DMS79 (cell line): Measurements from ENCODE around the gene BTBD6.
"Not testable (repeated sequence)": the region's sequence is repeated elsewhere in the genome, so short reads cannot be mapped to it uniquely, and the experiment has no call there.

Source experiments
- DNase-seq: peaks from one replicate; lab custom pipeline; 2025; lab: John Stamatoyannopoulos, UW

BTBD6 gene

DNA sequence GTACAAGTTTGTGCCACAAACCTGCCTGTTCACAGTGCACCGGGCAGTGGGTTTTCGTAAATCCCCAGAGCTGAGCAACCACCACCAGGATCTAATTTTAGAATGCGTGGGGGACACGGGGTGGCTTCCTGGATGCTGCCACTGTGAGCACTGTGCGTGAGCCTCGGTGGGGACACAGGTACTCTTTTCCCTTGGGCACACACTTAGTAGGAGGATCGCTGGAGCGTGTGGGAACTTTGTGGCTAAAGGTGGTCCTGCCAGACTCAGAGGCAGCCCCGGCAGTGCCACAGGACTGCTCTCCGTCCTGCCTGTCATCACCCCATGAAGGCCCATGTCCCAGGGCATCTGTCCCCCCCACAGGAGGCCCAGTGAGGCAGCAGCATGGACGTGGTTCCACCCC is 21.1 kb downstream of the BTBD6 start:
- DNase-seq, result no peak

DNA sequence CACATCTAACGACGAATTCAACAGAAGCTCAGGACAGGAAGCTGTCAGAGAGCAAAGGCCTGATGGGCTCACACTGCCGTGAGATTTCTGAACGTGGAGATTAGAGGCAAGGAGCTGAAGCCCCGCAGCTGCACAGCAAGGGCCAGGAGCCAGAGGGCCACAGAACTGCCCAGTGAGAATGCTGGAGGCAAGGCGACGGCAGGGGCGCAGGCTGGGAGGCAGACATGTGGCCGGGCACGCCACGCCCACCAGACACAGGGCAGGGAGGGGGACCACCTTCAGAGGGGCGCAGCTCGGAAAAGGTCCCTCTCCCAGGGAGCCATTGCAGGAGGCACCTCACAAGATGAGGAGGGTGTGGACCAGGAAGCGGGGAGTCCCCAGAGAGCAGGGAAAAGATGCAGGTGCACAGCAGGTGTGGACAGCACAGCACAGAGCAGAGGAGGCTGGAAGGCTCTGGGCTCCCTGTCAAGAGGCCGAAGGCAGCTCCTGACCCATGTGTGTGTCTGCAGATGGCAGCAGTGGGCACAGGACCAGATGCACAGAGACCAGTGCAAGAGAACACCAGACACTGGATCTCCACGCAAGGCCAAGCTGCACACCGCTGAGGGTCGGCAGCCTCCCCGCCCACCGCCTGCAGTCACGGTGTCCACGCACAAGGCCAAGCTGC is 23.0 kb downstream of the BTBD6 start:
- no peak for DNase-seq

DNA sequence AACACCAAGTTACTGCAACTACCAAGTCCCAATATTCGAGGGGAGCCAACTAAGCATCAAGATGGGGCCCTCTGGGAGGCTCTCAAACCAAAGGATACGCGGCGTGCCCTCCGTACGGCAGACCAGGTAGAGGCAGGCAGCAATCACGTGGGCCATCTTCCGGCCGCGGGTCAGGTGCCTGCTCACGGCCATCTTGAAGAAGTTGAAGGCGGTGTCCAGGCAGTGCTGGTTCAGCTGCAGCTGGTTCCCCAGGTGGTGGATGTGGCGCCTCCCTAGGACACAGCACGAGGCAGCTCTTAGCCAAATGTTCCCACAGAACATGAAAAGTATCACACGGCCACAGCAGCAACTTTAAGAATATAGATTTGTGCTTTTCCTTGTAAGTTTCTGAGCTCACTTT is 24.3 kb downstream of the BTBD6 start:
- peak; percentile 74 for DNase-seq

DNA sequence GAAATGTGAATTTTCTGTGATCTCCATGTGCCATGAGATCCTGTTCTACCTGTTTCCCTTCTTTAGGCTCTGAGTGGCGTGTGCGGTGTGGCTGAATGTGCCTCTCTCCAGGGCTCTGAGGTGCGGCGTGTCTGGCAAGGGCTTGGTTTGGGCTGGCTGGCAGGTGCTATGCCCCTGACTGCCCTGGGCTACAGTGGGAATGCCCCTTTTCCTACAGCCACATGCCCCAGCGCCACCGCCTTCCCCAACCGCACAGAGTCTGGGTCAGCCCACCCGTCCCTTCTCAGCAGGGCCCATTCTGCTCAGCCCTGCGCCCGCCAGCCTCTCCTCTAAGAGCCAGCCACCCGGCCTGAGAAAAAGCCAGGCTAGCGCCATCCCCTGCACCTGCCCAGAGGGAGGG is 24.7 kb downstream of the BTBD6 start:
- peak; percentile 74 for DNase-seq

DNA sequence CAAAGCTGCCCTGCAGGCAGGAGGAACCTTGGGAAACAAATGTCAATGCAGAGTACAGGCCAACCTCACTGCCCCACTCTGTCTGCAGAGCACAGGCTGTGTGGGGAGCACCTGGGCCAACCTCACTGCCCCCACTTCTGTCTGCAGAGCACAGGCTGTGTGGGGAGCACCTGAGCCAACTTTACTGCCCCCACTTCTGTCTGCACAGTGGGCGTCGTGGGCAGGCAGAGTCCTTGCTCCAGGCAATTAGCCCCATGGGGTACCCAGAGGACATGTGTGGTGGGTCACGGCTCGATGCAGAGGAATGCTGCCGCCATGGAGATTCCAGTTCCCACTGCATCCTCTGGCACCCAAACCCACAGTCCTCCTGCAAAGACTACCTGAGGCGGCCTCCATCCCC is 26.3 kb downstream of the BTBD6 start:
- no peak for DNase-seq

DNA sequence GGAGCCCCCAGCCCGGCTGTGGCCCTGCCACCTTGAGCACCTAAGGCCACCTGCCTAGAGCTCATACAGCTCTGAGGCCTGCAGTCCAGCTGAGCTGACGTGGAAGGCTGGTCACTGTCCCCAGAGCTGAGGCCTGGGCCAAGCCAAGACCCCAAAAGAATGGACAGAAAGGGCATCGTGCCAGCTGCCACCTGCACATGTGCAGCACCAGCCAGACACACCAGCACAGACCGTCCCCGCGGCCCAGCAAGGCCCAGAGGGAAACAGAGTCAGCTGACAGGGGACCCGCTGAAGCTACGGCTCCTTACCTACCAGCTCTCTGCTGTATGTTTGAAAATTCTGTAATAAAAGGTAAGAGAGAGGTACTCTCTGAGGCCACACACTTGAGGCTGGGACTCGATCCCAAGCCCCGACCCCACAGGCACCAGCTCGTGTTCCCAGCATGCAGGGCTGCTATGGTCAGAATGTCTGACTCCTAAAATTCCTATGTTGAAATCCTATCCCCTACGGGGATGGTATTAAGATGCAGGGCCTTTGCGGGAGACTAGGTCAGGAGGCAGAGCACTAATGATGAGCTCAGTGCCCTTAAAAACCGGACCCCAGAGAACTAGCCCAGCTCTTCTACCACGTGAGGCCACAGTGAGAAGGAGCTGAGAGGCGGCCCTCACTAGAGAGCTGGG is 27.1 kb downstream of the BTBD6 start:
- no peak for DNase-seq

DNA sequence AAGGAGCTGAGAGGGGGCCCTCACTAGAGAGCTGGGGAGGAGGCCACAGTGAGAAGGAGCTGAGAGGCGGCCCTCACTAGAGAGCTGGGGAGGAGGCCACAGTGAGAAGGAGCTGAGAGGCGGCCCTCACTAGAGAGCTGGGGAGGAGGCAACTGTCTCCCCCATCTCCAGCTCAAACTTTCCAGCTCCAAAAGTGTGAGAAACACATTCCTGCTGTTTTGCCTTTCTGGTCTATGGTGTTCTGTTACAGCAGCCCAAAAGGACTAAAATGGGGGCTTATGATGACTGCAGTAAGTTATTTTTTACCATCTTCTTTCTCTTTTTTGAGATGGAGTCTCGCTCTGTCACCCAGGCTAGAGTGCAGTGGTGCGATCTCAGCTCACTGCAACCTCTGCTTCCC is 29.1 kb downstream of the BTBD6 start:
- DNase-seq, result not testable (repeated sequence)

DNA sequence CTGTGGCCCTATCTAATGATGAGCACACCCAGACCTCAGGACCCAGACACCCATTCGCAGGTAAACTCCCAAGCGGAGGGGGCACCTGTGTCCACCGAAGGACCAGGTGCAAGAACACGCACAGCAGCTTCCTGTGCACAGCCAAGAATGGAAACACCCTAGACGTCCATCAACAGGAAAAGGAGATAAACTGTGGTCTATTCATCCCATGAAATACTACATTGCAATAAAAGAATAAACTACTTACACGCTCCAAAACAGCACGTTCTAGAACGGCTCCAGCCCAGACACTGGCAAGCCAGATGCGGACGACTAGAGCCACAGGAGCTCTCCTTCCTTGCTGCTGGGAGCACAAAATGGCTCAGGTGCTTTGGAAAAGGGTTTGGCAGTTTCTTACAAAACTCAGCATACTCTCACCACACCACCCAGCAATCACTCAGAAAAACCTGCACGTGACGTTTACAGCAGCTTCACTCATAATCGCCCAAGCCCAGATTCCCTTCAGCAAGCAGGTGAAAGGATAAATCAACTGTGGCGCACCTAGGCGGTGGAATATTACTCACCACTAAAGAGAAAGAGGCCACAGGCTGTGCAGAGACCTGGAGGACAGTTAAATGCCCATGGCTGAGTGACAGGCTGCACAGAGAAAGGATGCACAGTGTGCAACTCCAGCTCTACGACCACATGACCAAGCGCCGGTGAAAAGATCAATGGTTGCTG is 31.5 kb downstream of the BTBD6 start:
- DNase-seq, result no peak

DNA sequence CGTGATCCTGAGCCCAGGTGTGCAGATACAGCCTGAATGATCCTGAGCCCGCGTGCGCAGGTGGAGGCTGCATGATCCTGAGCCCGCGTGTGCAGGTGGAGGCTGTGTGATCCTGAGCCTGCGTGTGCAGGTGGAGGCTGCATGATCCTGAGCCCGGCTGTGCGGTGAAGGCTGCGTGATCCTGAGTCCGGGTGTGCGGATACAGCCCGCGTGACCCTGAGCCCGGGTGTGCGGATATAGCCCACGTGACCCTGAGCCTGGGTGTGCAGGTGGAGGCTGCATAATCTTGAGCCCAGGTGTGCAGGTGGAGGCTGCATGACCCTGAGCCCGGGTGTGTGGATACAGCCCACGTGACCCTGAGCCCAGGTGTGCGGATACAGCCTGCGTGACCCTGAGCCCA is 32.2 kb downstream of the BTBD6 start:
- DNase-seq, result no peak

DNA sequence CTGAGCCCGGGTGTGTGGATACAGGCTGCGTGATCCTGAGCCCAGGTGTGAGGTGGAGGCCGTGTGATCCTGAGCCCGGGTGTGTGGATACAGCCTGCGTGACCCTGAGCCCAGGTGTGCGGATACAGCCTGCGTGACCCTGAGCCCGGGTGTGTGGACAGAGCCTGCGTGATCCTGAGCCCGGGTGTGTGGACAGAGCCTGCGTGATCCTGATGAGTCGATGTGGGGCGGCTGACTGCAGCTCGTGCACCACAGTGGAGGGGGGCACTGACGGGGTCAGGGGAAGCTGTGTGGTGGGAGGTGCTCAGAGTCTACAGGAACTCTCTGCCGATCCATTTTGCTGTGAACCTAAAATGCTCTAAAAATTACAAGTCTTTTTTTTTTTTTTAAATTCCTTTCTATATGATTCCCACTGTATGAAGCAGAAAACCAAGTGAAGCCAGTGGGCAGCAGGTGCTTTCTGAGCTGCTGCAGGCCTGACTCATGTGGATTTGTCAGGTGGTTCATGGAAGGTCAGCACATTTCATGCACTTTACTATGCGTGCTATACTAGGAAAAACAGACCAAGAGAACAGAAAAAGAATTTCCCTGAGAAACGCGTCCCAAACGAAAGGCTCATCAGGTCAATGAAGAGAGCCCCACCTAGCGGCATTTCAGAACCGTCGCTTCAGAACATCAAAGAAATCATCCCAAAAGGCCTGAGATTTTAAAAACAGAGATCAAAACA is 33.2 kb downstream of the BTBD6 start:
- DNase-seq, result no peak

DNA sequence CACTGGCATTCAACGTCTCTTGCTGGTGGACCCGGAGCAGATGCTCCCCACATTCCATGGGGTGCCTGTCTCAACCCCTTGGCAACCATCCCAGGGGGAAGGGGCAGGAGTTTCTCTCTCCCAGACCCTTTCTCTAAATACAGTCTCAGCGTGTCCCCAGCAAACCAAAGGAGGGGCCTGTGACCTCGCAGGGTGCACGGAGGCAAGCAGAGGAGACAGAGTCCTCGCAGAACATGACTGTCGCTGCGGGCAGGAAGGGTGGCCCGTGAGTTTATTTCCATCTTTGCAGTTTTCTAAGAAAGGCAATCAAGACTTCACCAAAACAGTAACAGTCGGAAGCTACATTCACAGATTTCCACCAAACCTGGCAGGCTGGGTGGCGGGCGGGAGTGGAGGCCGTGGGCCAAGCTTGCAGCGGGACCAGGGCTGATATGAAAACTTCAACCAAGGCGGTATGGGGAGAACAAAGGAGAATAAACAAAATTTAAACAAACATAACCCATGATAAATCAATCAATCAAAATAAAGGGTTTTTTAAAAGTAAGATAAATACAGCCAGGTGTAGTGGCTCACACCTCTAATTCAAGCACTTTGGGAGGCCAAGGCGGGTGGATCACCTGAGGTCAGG is 33.9 kb downstream of the BTBD6 start:
- DNase-seq, result no peak

DNA sequence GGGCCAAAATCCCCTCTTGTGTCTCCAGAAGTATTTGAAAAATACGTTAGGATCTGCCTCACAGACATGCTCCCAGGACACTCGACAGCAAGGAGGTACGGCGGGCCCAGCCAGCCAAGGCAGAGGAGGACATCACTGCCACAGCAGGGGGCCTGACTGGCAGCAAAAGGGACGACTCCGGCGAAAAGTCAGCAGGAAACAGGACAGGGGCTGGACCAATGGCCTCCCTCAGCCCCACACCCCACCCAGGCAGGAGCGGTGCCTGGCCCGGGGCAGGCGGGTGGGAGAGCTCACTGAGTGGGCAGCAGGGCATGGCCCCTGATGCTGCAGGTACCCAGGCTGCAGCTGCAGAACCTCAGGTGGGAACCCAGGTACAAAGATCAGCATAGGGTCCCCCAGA is 34.7 kb downstream of the BTBD6 start:
- no peak for DNase-seq

DNA sequence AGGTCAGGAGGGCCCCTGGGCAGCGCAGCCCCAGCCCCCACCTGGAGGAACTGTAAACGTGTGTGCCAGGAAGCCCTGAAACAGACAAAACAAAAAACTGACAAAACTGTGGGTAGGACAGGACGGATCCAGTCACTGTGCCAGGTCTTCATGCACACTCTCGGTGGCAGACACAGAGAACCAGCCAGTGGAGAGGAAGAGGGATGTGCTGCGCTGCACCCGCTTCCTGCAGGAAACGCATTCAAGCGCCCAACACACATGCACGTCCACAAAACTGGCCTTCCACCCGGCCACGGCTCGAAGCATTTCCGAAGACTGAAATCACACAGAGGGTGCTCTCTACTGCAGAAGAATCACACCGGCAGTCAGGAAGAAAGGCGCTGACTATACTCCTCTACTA is 35.6 kb downstream of the BTBD6 start:
- DNase-seq, result no peak

DNA sequence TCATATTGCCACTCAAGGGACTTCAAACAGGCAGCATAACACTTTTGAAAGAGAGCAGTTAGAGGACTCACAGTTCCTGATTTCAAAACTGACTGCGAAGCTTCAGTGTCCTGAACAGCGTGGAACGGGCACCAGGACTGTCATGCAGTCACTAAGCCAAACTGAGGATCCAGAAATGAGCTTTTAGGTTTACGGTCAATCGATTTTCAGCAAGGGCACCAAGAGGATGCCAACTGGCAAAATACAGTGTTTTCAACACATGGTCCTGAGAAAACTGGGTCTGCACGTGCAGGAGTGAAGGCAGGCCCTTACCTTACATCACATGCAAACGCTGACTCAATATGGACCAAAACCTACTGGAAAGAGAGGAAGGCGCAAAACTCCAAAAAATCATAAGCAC is 36.8 kb downstream of the BTBD6 start:
- no peak for DNase-seq

DNA sequence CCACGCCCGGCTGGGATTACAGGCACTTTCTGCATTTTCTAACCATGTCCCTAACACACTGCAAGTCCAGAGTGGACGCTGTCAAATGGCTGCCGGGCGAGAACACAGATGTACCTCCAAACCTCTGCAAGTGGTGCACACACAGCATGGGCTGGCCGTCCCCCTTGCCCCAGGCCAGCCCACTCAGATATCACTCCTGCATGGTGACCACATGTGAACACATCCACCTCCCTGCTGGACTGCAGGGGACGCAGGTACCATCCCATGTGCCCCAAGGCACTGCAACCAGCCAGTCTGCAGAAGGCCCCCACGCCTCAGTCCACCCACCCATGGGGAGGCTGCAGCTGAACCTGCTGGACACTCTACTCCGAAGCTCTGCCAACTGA is 38.4 kb downstream of the BTBD6 start:
- no peak for DNase-seq

DNA sequence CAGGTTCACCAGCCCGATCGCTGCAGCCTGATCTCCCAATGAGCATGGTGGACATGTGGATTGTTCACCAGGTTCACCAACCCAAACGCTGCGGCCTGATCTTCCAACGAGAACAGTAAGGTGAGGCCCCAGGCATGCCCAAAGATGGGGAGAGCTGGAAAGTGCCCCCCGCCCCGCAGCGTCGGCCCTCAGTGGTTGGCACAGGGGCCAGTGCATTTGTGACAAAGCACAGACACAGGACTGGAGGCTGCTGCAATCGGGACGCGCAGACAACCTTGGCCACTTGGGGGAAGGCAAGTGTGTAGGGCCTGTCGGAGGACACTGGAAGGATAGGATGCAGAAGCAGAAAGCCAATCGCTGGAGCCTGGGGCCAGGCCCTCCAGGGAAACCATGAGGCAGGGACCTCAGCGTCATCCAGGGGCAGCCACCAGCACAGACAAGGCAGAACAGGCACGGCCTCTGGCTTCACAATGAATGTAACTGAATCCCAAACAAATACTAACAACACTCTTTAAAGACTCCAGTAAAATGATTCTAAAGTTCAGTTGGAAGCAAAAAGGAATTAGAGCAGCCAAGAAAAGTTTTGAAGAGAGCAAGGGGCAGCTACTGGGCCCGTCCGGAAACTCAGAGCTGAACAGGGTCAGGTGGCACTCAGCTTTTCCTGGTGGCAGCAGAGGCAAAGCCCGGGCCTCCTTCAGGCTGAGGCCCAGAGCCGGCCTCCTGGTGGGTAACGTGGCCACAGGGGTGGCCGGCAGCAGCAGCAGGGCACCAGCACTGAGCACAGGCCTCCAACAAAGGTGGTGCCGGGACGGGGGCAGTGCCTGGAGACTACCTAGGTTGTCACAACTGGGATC is 39.1 kb downstream of the BTBD6 start:
- DNase-seq, result no peak

DNA sequence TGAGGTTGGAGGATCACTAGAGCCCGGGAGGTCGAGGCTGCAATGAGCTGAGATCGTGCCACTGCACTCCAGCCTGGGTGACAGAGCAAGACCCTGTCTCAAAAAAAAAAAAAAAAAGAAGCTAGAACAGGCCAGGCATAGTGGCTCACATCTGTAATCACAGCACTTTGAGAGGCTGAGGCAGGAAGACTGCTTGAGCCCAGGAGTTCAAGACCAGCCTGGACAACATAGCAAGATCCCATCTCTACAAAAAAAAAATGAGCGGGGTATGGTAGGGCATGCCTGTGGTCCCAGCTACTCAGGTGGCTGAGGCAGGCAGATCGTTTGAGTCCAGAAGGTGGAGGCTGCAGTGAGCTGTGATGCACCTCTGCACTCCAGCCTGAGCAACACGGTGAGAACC is 40.6 kb downstream of the BTBD6 start:
- DNase-seq, result not testable (repeated sequence)

DNA sequence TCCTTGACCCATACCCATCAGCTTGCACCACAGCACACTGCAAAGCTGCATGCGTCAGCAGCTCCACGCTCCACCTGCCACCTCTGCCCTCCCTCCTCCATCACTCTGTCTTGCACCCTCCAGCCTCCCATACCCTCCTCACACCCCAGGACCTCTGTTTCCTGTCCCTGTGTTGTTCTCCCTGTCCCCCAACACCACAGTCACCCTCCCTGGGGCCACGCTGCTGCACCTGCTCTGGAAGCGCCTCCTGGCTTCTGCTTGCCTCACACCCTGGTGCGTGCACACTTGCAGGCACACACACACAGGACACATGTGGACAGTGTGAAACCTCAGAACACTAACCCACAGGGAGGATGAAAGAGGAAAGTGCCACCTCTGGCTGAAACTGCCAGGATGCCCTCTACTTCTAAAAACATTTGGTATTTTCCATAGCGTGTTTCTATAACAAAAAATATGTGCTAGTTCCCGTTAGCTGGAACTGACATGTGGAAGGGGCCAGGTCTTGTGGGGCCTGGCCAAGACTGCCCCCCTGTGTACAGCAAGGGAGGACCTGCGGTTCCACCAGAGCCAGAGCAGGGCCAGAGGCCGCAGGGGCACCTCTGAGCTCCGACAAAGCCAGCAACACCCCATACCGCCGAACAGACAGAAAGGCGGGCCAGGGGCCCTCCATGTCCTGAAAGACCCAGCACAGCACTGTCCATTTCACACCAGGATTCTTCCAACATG is 42.5 kb downstream of the BTBD6 start:
- no peak for DNase-seq

DNA sequence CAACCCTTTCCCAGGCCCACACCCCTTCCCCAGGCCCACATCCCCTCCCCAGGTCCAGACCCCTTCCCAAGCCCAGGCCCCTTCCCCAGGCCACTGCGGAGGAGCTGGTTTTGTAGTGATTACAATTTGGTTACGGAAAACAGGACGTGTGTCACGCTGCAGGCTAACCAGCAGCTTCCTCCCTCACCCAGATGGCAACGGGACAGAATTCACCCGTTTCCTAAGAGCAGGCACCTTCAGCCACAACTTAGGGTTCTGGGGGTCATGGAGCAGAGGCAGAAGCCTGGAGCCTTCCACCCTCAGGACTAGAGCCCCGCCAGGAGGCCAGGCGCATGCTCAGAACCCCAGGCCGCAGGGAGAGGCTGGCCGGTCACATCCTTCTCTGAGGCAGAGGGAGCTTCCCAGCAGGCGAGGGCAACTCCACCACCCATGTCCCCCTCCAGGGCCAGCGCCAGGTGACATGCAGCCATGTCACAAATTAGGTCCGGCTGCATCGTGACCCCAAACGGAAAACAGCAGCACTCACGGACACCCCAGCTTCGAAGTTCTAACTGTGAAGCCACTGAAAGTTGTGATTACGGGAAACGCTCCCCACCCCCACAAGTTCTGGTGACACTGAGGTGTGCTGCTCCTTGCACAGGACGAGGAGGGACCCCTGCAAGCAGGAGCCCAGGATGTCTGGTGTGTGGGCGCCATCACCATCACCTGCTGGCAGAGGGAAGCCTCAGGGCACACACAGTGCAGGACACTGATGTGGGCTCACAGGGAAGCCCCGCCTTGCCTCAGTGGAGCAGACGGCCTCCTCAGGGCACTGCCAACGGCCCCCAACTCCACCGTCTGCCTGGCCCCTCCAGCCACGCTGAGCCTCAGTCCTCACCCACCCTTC is 44.7 kb downstream of the BTBD6 start:
- no peak for DNase-seq

DNA sequence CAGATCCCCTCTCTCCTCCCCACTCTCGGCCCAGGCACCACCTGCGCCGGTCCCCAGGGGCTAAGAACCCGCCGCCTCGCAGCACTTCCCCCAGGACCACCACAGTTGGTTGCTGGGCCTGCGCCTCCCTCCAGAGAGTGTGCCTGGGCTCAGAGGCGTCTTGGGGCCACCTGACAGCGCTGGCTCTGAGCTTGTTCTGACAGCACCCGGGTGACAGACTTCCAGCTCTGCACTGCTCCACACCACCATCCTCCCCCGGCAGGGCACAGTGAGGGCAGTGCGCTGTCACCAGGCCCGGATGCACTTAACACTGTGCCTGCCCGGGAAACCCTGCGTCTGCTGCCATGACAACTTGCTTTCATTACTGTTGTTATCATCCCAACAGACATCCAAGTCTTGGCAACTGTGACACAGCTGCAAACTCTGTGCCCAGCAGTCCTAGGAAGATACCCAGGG is 45.8 kb downstream of the BTBD6 start:
- DNase-seq, result no peak
